ENCODE data around the gene IL21R. TPM values are rescaled to one million over a fixed set of nuclear protein-coding genes. Genes with fewer than 3 reads are reported as not detected.
A peak's percentile ranks its signal among the peaks of the same experiment; 100 is the strongest.

The IL21R gene
- total and polyA plus RNA-seq, 10 of the 15 experiments (the other 5 are each of a cell fraction or from before 2014, with no cell fraction given): 5.3 to 138 (median 82.5) TPM

DNA sequence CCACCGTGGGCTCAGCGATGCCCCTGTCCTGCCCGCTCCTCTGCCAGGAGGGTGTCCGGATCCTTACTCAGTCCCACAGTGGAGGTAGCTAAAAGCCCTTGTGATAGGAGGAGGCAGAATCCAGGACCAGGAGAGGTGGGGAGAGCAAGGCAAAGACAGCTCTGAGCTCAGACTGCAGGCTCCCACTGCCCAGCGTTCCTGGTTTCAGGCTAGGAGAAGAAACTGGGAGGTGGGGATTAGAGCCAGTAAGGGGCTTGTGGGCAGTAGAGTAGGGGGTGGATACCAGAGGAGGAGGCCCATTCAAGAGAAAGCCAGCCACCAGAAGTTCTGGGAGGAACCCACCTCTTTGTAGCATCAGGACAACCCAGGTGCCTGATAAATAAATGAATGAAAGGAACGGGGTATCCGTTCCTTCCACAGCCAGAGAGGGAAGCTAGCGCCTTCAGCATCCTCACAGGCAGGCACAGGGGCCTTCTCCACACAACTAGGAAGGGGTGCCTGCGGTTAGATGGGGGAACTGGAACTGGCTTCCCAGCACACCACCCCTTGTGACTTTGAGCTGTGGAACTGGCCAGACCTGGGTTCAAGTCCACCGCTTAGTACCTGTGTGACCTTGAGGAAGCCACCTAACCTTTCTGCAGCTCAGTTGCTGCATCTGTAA, 2.3 kb downstream of the IL21R start:
- intact Hi-C loops (cut with micrococcal nuclease; ENCODE audit: unreplicated experiment): loop anchor here (1.0 kb wide), 1 partner anchor 23 kb away; no protein-coding TSS in a partner anchor
- in situ Hi-C loops (cut with MboI): no loop called here
- TSS peak; percentile 22 for BruUV-seq (replicated peaks)
- peaks cover 54% of the 10 kb centered on the region for H3K4me1 ChIP-seq (ENCODE audit: control insufficient read depth, insufficient read depth, low read length)
- H3K79me2 ChIP-seq (ENCODE audit: control insufficient read depth, insufficient read depth, low read length): peaks cover 88% of the 10 kb centered on the region
- peaks cover 0 to 8% of the 10 kb centered on the region in 2 experiments; a peak in 3 of 4 replicates for H3K36me3 ChIP-seq (ENCODE audit: control insufficient read depth in 2 of 2, insufficient read depth in 2 of 2, low read length in 1 of 2)
- DNase-seq (ENCODE audit: low read depth, low spot score) (no peak), ATAC-seq (peak; percentile 3), FAIRE-seq (no peak)
- ChIA-PET SMC1A (ENCODE audit: uncharacterized antibody, unreplicated experiment) (interaction anchor here (1.2 to 10.9 kb wide), 14 partner anchors 11 to 169 kb away, joined by 3 to 220 read pairs (median 6); no protein-coding TSS in a partner anchor), RAD21 (ENCODE audit: unreplicated experiment) (interaction anchor here (0.7 to 12.8 kb wide), 16 partner anchors 16 to 224 kb away, joined by 3 to 224 read pairs (median 8); partner anchors contain the start of genes KDM8 and NSMCE1), POLR2A (interaction anchor here (0.7 to 11.1 kb wide), 12 partner anchors 17 to 163 kb away, joined by 3 to 208 read pairs (median 4); partner anchors contain the start of gene NSMCE1), CTCF (interaction anchor here (1.0 to 9.2 kb wide), 10 partner anchors 16 to 249 kb away, joined by 3 to 113 read pairs (median 9); no protein-coding TSS in a partner anchor)
- H2AFZ ChIP-seq (ENCODE audit: control insufficient read depth, low read depth, low read length): no peak overlapping the region
- H3K27ac ChIP-seq (ENCODE audit: control insufficient read depth, insufficient read depth): peak overlapping the region; percentile 97
- peak overlapping the region; percentile 99 for H3K9ac ChIP-seq (ENCODE audit: control insufficient read depth, insufficient read depth, low read length)
- under 1% methylated on average over 10 of the region's 10 CpGs for WGBS (ENCODE audit: insufficient coverage, insufficient replicate concordance, low lambda C conversion rate, missing lambda C conversion rate)
- no peaks in the 10 kb centered on the region for H3K27me3 ChIP-seq (replicated peaks in 1 of 2; ENCODE audit: control insufficient read depth in 2 of 2, insufficient read depth in 2 of 2, low read length in 1 of 2)
- H3K4me3 ChIP-seq: peak overlapping the region; percentile 86
- H3K4me2 ChIP-seq (ENCODE audit: control insufficient read depth, insufficient read depth): peak overlapping the region; percentile 95
- H4K20me1 ChIP-seq (ENCODE audit: control insufficient read depth, insufficient read depth): no peaks in the 10 kb centered on the region; the same call in 1 of the 2 replicates
- no peaks in the 10 kb centered on the region for H3K9me3 ChIP-seq (replicated peaks; ENCODE audit: control insufficient read depth, insufficient read depth, low read length)
- TF ChIP-seq MTA2 (IDR thresholded peaks at IDR 0.05; ENCODE audit: low read depth) (0 out of 2 replicates have a peak, but pooled peaks have one; percentile 11), ZBTB4 (CRISPR knock-in tag; IDR thresholded peaks at IDR 0.05) (no peak), BCL11A (IDR thresholded peaks at IDR 0.05; ENCODE audit: low read depth, low read length) (0 out of 2 replicates have a peak, but pooled peaks have one; percentile 9), ELK1 (IDR thresholded peaks at IDR 0.05; ENCODE audit: low read depth, low read length) (no peak), ZBTB33 (IDR thresholded peaks at IDR 0.05) (no peak), ASH2L (IDR thresholded peaks at IDR 0.05; ENCODE audit: borderline replicate concordance, low read depth) (no peak), YY1 (IDR thresholded peaks at IDR 0.05; ENCODE audit: low read depth, low read length) (0 out of 2 replicates have a peak, but pooled peaks have one; percentile 26), PBX3 (IDR thresholded peaks at IDR 0.05; ENCODE audit: insufficient replicate concordance, low read depth, low read length) (no peak), JUND (IDR thresholded peaks at IDR 0.05; ENCODE audit: low read depth, low read length) (0 out of 2 replicates have a peak, but pooled peaks have one; percentile 50), EGR1 (IDR thresholded peaks at IDR 0.05; ENCODE audit: borderline replicate concordance in 1 of 2, low read depth in 2 of 2, low read length in 2 of 2) (no peak), POLR2A (IDR thresholded peaks at IDR 0.05; ENCODE audit: low read depth, low read length) (peak; percentile 14), GATAD2B (conservative IDR thresholded peaks at IDR 0.05; ENCODE audit: low read depth) (0 out of 2 replicates have a peak, but pooled peaks have one; percentile 17), PKNOX1 (IDR thresholded peaks at IDR 0.05) (no peak)
